ENCODE measurements around the gene TNFSF12. TPM values are rescaled to one million over a fixed set of nuclear protein-coding genes. Genes with fewer than 3 reads are reported as not detected.
A peak's percentile ranks its signal among the peaks of the same experiment; 100 is the strongest.

Gene TNFSF12
- total RNA-seq, 3 donors from 2014 or later: 4.6 to 6.5 (median 6.1) TPM

DNA sequence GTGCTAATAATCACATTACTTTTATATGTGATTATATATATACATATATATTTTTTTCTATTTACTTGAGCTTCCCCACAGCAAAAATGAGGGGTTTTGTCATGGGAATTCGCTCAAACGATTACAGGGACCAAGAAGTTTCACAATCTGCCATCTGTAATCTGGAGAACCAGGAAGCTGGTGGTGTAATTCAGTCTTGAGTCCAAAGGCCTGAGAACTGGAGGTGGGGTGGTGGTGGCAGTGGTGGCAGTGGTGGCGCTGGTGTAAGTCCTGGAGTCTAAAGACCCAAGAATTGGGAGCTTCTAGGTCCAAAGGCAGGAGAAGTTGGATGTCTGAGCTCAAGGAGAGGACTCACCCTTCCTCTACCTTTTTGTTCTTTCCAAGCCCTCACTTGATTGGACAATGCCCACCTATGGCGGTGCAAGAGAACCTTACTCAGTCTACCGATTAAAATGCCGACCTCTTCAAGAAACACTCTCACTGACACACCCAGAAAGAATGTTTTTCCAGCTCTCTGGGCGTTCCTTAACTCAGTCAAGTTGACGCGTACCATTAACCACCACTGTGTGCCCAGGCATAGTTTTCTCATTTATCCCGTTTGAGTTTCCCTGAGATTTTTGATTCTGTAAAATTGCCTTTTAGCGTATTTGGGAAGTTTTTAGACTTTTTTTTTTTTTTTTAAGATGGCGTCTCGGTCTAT is 32.8 kb upstream of the TNFSF12 start:
- H3K4me1 Mint-ChIP-seq (ENCODE audit: low read depth): no peaks in the 10 kb centered on the region
- no peak overlapping the region for H3K4me3 Mint-ChIP-seq
- peaks cover 10% of the 10 kb centered on the region for H3K36me3 Mint-ChIP-seq (ENCODE audit: insufficient read depth)
- no peak for ATAC-seq
- no peaks in the 10 kb centered on the region for H3K9me3 Mint-ChIP-seq
- DNase-seq: no peak
- no peaks in the 10 kb centered on the region for H3K27me3 Mint-ChIP-seq (ENCODE audit: low read depth)

GRCh38 chr17:7523033-7523432 is 25.8 kb upstream of the TNFSF12 start:
- DNase-seq: peak; percentile 32
- no peaks in the 10 kb centered on the region for H3K27me3 Mint-ChIP-seq (ENCODE audit: low read depth)
- no peaks in the 10 kb centered on the region for H3K9me3 Mint-ChIP-seq
- ATAC-seq: peak; percentile 38 to 67
- H3K4me3 Mint-ChIP-seq: no peak overlapping the region
- no peaks in the 10 kb centered on the region for H3K36me3 Mint-ChIP-seq (ENCODE audit: insufficient read depth)
- peaks cover 3% of the 10 kb centered on the region for H3K4me1 Mint-ChIP-seq (ENCODE audit: low read depth)

DNA sequence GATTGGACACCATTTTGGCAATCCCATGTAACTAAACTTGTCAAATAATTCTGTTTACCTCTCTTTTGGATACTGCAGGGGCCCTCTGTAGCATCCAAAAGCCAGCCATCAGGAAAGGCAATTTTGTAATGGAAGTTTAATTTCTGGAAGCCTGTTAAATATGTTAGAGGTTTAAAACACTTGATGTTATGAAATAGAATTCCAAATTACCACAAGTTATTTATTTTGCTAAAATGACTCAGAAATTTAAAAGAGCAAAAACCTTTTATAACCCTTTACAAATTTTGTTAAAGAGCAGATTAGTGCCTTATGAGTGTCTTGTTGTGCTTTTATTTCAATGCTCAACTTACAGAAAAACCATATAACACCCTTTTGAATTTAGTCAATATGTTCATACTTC is 20.0 kb upstream of the TNFSF12 start:
- H3K27me3 Mint-ChIP-seq (ENCODE audit: low read depth): no peaks in the 10 kb centered on the region
- H3K4me3 Mint-ChIP-seq: no peak overlapping the region

GRCh38 chr17:7530023-7530900 is 18.6 kb upstream of the TNFSF12 start:
- ATAC-seq (no peak), DNase-seq (no peak)
- no peaks in the 10 kb centered on the region for H3K36me3 Mint-ChIP-seq (ENCODE audit: insufficient read depth)
- no peak overlapping the region for H3K4me3 Mint-ChIP-seq
- H3K4me1 Mint-ChIP-seq (ENCODE audit: low read depth): no peaks in the 10 kb centered on the region
- H3K9me3 Mint-ChIP-seq: no peaks in the 10 kb centered on the region
- no peaks in the 10 kb centered on the region for H3K27me3 Mint-ChIP-seq (ENCODE audit: low read depth)

More for the DNA sequence above, 20.0 kb upstream of the TNFSF12 start:
- Mint-ChIP-seq H3K36me3 (ENCODE audit: insufficient read depth) (no peaks in the 10 kb centered on the region), H3K4me1 (ENCODE audit: low read depth) (no peaks in the 10 kb centered on the region), H3K9me3 (no peaks in the 10 kb centered on the region)
- DNase-seq (no peak), ATAC-seq (no peak)

- DNase-seq: no peak
- Mint-ChIP-seq H3K27me3 (ENCODE audit: low read depth) (no peaks in the 10 kb centered on the region), H3K4me3 (no peak overlapping the region), H3K4me1 (ENCODE audit: low read depth) (no peaks in the 10 kb centered on the region), H3K9me3 (no peaks in the 10 kb centered on the region), H3K36me3 (ENCODE audit: insufficient read depth) (no peaks in the 10 kb centered on the region)
- ATAC-seq: no peak
These were observed 10.8 kb upstream of the TNFSF12 start for GRCh38 chr17:7538050-7538449.

GRCh38 chr17:7538891-7539545 is 9.8 kb upstream of the TNFSF12 start:
- ATAC-seq: no peak
- Mint-ChIP-seq H3K36me3 (ENCODE audit: insufficient read depth) (no peaks in the 10 kb centered on the region), H3K9me3 (no peaks in the 10 kb centered on the region)

DNA sequence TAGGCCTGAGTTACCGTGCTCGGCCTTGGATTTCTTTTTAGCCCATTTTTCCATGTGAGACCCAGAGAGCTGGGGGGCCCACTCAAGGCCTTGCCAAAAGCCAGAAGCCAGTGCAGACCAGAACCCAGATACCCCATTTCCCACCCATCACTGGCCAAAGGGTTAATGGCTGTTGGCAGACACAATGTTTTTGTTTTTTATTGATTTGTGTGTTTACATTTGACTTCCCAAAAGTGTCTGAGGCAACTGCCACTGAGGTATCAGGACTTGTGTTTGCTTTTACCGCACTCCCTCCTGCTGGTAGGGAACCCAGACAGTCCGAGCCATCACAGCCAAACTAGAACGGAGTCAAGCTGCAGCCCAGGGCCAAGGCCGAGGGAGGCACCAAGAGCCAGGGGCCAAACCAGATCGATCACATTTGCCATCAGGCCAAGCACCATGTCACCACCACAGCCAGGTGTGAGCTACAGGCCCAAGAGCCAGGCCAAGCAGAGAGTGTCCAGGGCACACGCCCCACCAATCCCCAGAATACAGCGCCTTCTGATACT is 7.7 kb upstream of the TNFSF12 start:
- Mint-ChIP-seq H3K27me3 (ENCODE audit: low read depth) (no peaks in the 10 kb centered on the region), H3K4me1 (ENCODE audit: low read depth) (no peaks in the 10 kb centered on the region), H3K4me3 (no peak overlapping the region), H3K36me3 (ENCODE audit: insufficient read depth) (no peaks in the 10 kb centered on the region), H3K9me3 (no peaks in the 10 kb centered on the region)
- DNase-seq (no peak), ATAC-seq (no peak)

More at GRCh38 chr17:7538891-7539545, 9.8 kb upstream of the TNFSF12 start:
- Mint-ChIP-seq H3K4me1 (ENCODE audit: low read depth) (no peaks in the 10 kb centered on the region), H3K27me3 (ENCODE audit: low read depth) (no peaks in the 10 kb centered on the region), H3K4me3 (no peak overlapping the region)
- DNase-seq: no peak

GRCh38 chr17:7544911-7545310 is 3.9 kb upstream of the TNFSF12 start:
- peaks cover 14% of the 10 kb centered on the region for H3K4me1 Mint-ChIP-seq (ENCODE audit: low read depth)
- no peaks in the 10 kb centered on the region for H3K9me3 Mint-ChIP-seq
- DNase-seq (no peak), ATAC-seq (no peak)
- no peaks in the 10 kb centered on the region for H3K36me3 Mint-ChIP-seq (ENCODE audit: insufficient read depth)
- H3K27me3 Mint-ChIP-seq (ENCODE audit: low read depth): no peaks in the 10 kb centered on the region
- H3K4me3 Mint-ChIP-seq: no peak overlapping the region

GRCh38 chr17:7549401-7550055 is 670 bp downstream of the TNFSF12 start:
- DNase-seq: peak; percentile 24

GRCh38 chr17:7550344-7550743 is 1.5 kb downstream of the TNFSF12 start:
- Mint-ChIP-seq H3K4me3 (no peak overlapping the region), H3K27me3 (ENCODE audit: low read depth) (no peaks in the 10 kb centered on the region)
- no peak for DNase-seq

More at GRCh38 chr17:7549401-7550055, 670 bp downstream of the TNFSF12 start:
- Mint-ChIP-seq H3K27me3 (ENCODE audit: low read depth) (no peaks in the 10 kb centered on the region), H3K9me3 (no peaks in the 10 kb centered on the region), H3K36me3 (ENCODE audit: insufficient read depth) (no peaks in the 10 kb centered on the region), H3K4me1 (ENCODE audit: low read depth) (peaks cover 53% of the 10 kb centered on the region), H3K4me3 (peak overlapping the region; percentile 71)
- peak; percentile 60 to 63 for ATAC-seq

GRCh38 chr17:7551396-7551795 is 2.5 kb downstream of the TNFSF12 start:
- peaks cover under 1% of the 10 kb centered on the region for H3K36me3 Mint-ChIP-seq (ENCODE audit: insufficient read depth)
- no peaks in the 10 kb centered on the region for H3K27me3 Mint-ChIP-seq (ENCODE audit: low read depth)
- peaks cover 66% of the 10 kb centered on the region for H3K4me1 Mint-ChIP-seq (ENCODE audit: low read depth)
- ATAC-seq: no peak
- no peak overlapping the region for H3K4me3 Mint-ChIP-seq
- H3K9me3 Mint-ChIP-seq: no peaks in the 10 kb centered on the region
- DNase-seq: no peak

More at GRCh38 chr17:7550344-7550743, 1.5 kb downstream of the TNFSF12 start:
- peaks cover 61% of the 10 kb centered on the region for H3K4me1 Mint-ChIP-seq (ENCODE audit: low read depth)
- H3K36me3 Mint-ChIP-seq (ENCODE audit: insufficient read depth): no peaks in the 10 kb centered on the region
- no peak for ATAC-seq
- no peaks in the 10 kb centered on the region for H3K9me3 Mint-ChIP-seq

DNA sequence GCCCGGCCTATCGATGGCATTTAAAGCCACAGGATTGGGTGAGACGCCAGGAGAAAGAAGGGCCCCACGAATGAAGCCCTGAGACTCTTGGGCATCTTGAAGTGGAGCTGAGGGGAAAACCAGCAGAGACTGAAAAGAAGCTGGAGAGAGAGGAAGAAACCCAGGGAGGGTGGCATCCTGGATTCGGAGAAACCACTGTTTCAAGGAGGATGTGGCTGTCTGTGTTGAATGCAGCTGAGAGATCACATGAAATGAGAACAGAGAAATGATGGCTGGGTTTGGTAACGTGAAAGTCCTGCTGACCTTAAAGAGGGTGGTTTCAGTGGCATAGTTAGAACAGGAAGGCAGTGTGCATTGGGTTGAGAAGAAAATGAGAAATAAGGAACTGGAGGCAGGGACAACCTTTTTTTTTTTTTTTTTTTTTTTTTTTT is 3.8 kb downstream of the TNFSF12 start:
- peak overlapping the region; percentile 62 for H3K4me3 Mint-ChIP-seq
- peaks cover 66% of the 10 kb centered on the region for H3K4me1 Mint-ChIP-seq (ENCODE audit: low read depth)
- ATAC-seq (peak; percentile 25 to 36), DNase-seq (no peak)
- H3K36me3 Mint-ChIP-seq (ENCODE audit: insufficient read depth): peaks cover 4% of the 10 kb centered on the region
- no peaks in the 10 kb centered on the region for H3K9me3 Mint-ChIP-seq
- H3K27me3 Mint-ChIP-seq (ENCODE audit: low read depth): no peaks in the 10 kb centered on the region

DNA sequence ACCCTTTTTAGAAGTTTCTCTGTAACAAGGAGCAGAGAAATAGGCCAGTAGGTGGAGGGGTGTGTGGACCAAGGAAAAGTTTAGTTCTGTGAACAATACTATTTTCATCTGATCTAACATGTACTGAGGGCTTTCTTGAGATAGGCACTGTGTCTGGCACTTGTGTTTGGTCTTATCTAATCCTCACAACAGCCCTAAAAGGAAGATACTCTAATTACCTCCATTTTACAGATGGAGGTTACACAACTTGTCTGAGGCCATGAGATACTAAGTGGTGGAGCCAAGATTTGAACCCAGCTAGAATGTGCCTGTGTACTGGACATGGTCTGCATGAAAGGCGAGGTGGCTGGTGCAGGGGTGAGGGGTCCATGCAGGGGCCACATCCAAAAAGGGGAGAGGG is 4.5 kb downstream of the TNFSF12 start:
- Mint-ChIP-seq H3K9me3 (no peaks in the 10 kb centered on the region), H3K27me3 (ENCODE audit: low read depth) (no peaks in the 10 kb centered on the region), H3K36me3 (ENCODE audit: insufficient read depth) (peaks cover 4% of the 10 kb centered on the region), H3K4me3 (no peak overlapping the region), H3K4me1 (ENCODE audit: low read depth) (peaks cover 66% of the 10 kb centered on the region)
- DNase-seq: no peak
- ATAC-seq: no peak

All from activated T-cell treated with anti-CD3 and anti-CD28 coated beads, Interleukin-2, amount 50 U/mL, for 4 hours (primary cell).